ENCODE data around the gene CLASP2. TPM values are rescaled to one million over a fixed set of nuclear protein-coding genes. Genes with fewer than 3 reads are reported as not detected.
"Not testable (repeated sequence)": the region's sequence is repeated elsewhere in the genome, so short reads cannot be mapped to it uniquely, and the experiment has no call there.

CLASP2 gene
- total RNA-seq, 5 donors from 2014 or later (not counting 1 experiment from before 2014, with no cell fraction given), result 54.0 to 80.1 (median 60.5) TPM

GRCh38 chr3:33682770-33683169 is 35.3 kb downstream of the CLASP2 start:
- Mint-ChIP-seq H3K36me3 (peaks cover 51% of the 10 kb centered on the region), H3K4me3 (no peak overlapping the region), H3K4me1 (peaks cover 0 to 6% (median 0%) of the 10 kb centered on the region in 3 donors), H3K27me3 (no peaks in the 10 kb centered on the region), H3K27ac (no peak overlapping the region), H3K9me3 (peaks cover 6 to 17% (median 14%) of the 10 kb centered on the region in 3 donors)
- peaks cover 8% of the 10 kb centered on the region for H3K9me3 ChIP-seq
- no peak for DNase-seq
- H3K4me3 ChIP-seq (ENCODE audit: control insufficient read depth in 1 of 2, extremely low read depth in 1 of 2, low read length in 1 of 2), result no peak overlapping the region
- H3K27me3 ChIP-seq (replicated peaks in 1 of 2; ENCODE audit: control insufficient read depth in 2 of 2, extremely low read depth in 1 of 2, insufficient read depth in 2 of 2, low read length in 1 of 2), result no peaks in the 10 kb centered on the region
- no peak overlapping the region for H3K27ac ChIP-seq (ENCODE audit: low read length)
- H3K4me1 ChIP-seq (ENCODE audit: control insufficient read depth in 1 of 2, extremely low read depth in 1 of 2, insufficient read depth in 2 of 2, low read length in 2 of 2), result no peaks in the 10 kb centered on the region
- POLR2A ChIA-PET, result interaction anchor here in 1 of 2 donors (1.1 kb wide), 1 partner anchor 118 kb away, joined by 4 read pairs; no protein-coding TSS in a partner anchor
- CTCF ChIA-PET, result no interaction called here
- no peak for ATAC-seq (replicated peaks in 1 of 4)
- peaks cover 7 to 20% of the 10 kb centered on the region in 2 donors for H3K36me3 ChIP-seq (ENCODE audit: control insufficient read depth in 2 of 2, extremely low read depth in 1 of 2, insufficient read depth in 1 of 2, low read length in 1 of 2)

DNA sequence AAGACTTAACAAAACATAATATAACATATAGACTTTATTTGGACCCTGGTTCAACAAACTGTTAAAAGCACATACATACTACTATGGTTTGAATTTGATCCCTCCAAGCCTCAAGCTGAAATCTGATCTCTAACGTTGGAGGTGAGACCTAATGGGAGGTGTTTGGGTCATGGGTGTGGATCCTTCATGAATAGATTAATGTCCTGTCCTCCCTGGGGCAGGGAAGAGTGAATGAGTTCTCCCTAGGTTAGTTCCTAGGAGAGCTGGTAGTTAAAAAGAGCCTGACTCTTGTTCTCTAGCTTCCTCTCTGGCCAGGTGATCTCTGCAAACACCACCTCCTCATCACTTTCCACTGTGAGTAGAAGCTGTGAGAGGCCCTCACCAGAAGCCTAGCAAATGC is 36.4 kb downstream of the CLASP2 start:
- no peak overlapping the region for H3K4me3 Mint-ChIP-seq
- H3K27ac Mint-ChIP-seq, result no peak overlapping the region

GRCh38 chr3:33678073-33678472 is 40.0 kb downstream of the CLASP2 start:
- Histone ChIP-seq H3K36me3 (ENCODE audit: control insufficient read depth in 2 of 2, extremely low read depth in 1 of 2, insufficient read depth in 1 of 2, low read length in 1 of 2) (peaks cover 4% of the 10 kb centered on the region in 2 donors), H3K27ac (ENCODE audit: low read length) (no peak overlapping the region), H3K9me3 (peaks cover 9% of the 10 kb centered on the region), H3K27me3 (replicated peaks in 1 of 2; ENCODE audit: control insufficient read depth in 2 of 2, extremely low read depth in 1 of 2, insufficient read depth in 2 of 2, low read length in 1 of 2) (no peaks in the 10 kb centered on the region), H3K4me3 (ENCODE audit: control insufficient read depth in 1 of 2, extremely low read depth in 1 of 2, low read length in 1 of 2) (no peak overlapping the region), H3K4me1 (ENCODE audit: control insufficient read depth in 1 of 2, extremely low read depth in 1 of 2, insufficient read depth in 2 of 2, low read length in 2 of 2) (no peaks in the 10 kb centered on the region)
- Mint-ChIP-seq H3K4me1 (peaks cover 0 to 10% (median 0%) of the 10 kb centered on the region in 3 donors), H3K4me3 (no peak overlapping the region), H3K27me3 (no peaks in the 10 kb centered on the region), H3K27ac (no peak overlapping the region), H3K36me3 (peaks cover 53% of the 10 kb centered on the region), H3K9me3 (peaks cover 12 to 18% (median 15%) of the 10 kb centered on the region in 3 donors)
- ATAC-seq (replicated peaks in 1 of 4) (no peak), DNase-seq (no peak)
- WGBS (ENCODE audit: insufficient coverage), result no CpG with 5 or more reads among the region's 1 CpG
- ChIA-PET POLR2A (interaction anchor here (0.6 to 0.7 kb wide), 3 partner anchors 24 to 237 kb away, joined by 3 to 4 read pairs (median 4); no protein-coding TSS in a partner anchor), CTCF (interaction anchor here (0.6 kb wide), 3 partner anchors 22 to 30 kb away, joined by 3 to 4 read pairs (median 3); no protein-coding TSS in a partner anchor)

More for the DNA sequence above, 36.4 kb downstream of the CLASP2 start:
- H3K36me3 Mint-ChIP-seq, result peaks cover 54% of the 10 kb centered on the region
- no peaks in the 10 kb centered on the region for H3K4me1 ChIP-seq (ENCODE audit: control insufficient read depth in 1 of 2, extremely low read depth in 1 of 2, insufficient read depth in 2 of 2, low read length in 2 of 2)
- ChIA-PET POLR2A (interaction anchor here in 1 of 2 donors (0.6 kb wide), 1 partner anchor 66 kb away, joined by 3 read pairs; no protein-coding TSS in a partner anchor), CTCF (interaction anchor here in 1 of 2 donors (0.6 to 1.3 kb wide), 2 partner anchors 8 to 748 kb away, joined by 3 to 8 read pairs; no protein-coding TSS in a partner anchor)
- peaks cover 7 to 20% of the 10 kb centered on the region in 2 donors for H3K36me3 ChIP-seq (ENCODE audit: control insufficient read depth in 2 of 2, extremely low read depth in 1 of 2, insufficient read depth in 1 of 2, low read length in 1 of 2)
- no peaks in the 10 kb centered on the region for H3K27me3 ChIP-seq (replicated peaks in 1 of 2; ENCODE audit: control insufficient read depth in 2 of 2, extremely low read depth in 1 of 2, insufficient read depth in 2 of 2, low read length in 1 of 2)
- peaks cover 0 to 6% (median 0%) of the 10 kb centered on the region in 3 donors for H3K4me1 Mint-ChIP-seq
- H3K27ac ChIP-seq (ENCODE audit: low read length), result no peak overlapping the region
- H3K4me3 ChIP-seq (ENCODE audit: control insufficient read depth in 1 of 2, extremely low read depth in 1 of 2, low read length in 1 of 2), result no peak overlapping the region
- H3K27me3 Mint-ChIP-seq, result no peaks in the 10 kb centered on the region
- no CpG with 5 or more reads among the region's 1 CpG for WGBS (ENCODE audit: insufficient coverage)
- H3K9me3 ChIP-seq, result peaks cover 9% of the 10 kb centered on the region
- ATAC-seq (replicated peaks in 1 of 4), result no peak
- no peak for DNase-seq
- peaks cover 7 to 18% (median 15%) of the 10 kb centered on the region in 3 donors for H3K9me3 Mint-ChIP-seq

DNA sequence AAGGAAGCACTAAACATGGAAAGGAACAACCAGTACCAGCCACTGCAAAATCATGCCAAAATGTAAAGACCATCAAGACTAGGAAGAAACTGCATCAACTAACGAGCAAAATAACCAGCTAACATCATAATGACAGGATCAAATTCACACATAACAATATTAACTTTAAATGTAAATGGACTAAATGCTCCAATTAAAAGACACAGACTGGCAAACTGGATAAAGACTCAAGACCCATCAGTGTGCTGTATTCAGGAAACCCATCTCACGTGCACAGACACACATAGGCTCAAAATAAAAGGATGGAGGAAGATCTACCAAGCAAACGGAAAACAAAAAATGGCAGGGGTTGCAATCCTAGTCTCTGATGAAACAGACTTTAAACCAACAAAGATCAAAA is 44.6 kb downstream of the CLASP2 start:
- H3K27me3 ChIP-seq (replicated peaks in 1 of 2; ENCODE audit: control insufficient read depth in 2 of 2, extremely low read depth in 1 of 2, insufficient read depth in 2 of 2, low read length in 1 of 2); H3K9me3 ChIP-seq; H3K9me3 Mint-ChIP-seq; H3K36me3 ChIP-seq (ENCODE audit: control insufficient read depth in 2 of 2, extremely low read depth in 1 of 2, insufficient read depth in 1 of 2, low read length in 1 of 2); ATAC-seq (replicated peaks in 1 of 4); H3K4me3 ChIP-seq (ENCODE audit: control insufficient read depth in 1 of 2, extremely low read depth in 1 of 2, low read length in 1 of 2); H3K27me3 Mint-ChIP-seq; POLR2A ChIA-PET; H3K27ac Mint-ChIP-seq; DNase-seq; H3K4me3 Mint-ChIP-seq; H3K4me1 ChIP-seq (ENCODE audit: control insufficient read depth in 1 of 2, extremely low read depth in 1 of 2, insufficient read depth in 2 of 2, low read length in 2 of 2); H3K27ac ChIP-seq (ENCODE audit: low read length); CTCF ChIA-PET: not testable (repeated sequence)
- no CpG with 5 or more reads among the region's 3 CpGs for WGBS (ENCODE audit: insufficient coverage)
- peaks cover 50% of the 10 kb centered on the region for H3K36me3 Mint-ChIP-seq
- peaks cover 0 to 12% (median 2%) of the 10 kb centered on the region in 3 donors for H3K4me1 Mint-ChIP-seq

- Mint-ChIP-seq H3K9me3 (no peaks in the 10 kb centered on the region), H3K36me3 (peaks cover 40% of the 10 kb centered on the region)
- CTCF ChIA-PET, result interaction anchor here in 1 of 2 donors (0.6 kb wide), 1 partner anchor 39 kb away, joined by 3 read pairs; no protein-coding TSS in a partner anchor
Observed at GRCh38 chr3:33668618-33669017, 49.4 kb downstream of the CLASP2 start.

DNA sequence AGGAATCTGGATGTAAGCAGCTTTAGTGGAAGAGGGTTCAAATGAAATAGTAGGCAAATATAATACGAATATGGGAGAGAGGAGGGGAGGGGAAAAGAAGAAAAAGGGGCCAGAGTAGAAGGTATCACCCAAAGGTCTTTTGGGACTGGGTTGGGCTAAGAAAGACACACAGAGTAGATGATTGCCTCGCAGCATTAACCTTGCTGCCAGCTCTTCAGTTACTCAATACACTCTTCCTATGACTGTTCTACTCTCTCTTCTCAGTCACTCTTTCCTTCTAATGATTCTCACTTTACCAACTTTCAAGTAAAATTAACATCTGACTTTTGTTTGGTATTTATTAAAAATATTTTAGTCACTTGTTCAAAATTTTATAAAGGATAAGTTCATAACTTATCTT is 52.8 kb downstream of the CLASP2 start:
- Mint-ChIP-seq H3K9me3 (no peaks in the 10 kb centered on the region), H3K4me3 (no peak overlapping the region), H3K4me1 (peaks cover 9 to 17% (median 9%) of the 10 kb centered on the region in 3 donors), H3K27me3 (no peaks in the 10 kb centered on the region), H3K27ac (no peak overlapping the region), H3K36me3 (peaks cover 46% of the 10 kb centered on the region)
- Histone ChIP-seq H3K4me3 (ENCODE audit: control insufficient read depth in 1 of 2, extremely low read depth in 1 of 2, low read length in 1 of 2) (no peak overlapping the region), H3K27ac (ENCODE audit: low read length) (no peak overlapping the region), H3K4me1 (ENCODE audit: control insufficient read depth in 1 of 2, extremely low read depth in 1 of 2, insufficient read depth in 2 of 2, low read length in 2 of 2) (no peaks in the 10 kb centered on the region), H3K36me3 (ENCODE audit: control insufficient read depth in 2 of 2, extremely low read depth in 1 of 2, insufficient read depth in 1 of 2, low read length in 1 of 2) (no peaks in the 10 kb centered on the region), H3K27me3 (replicated peaks in 1 of 2; ENCODE audit: control insufficient read depth in 2 of 2, extremely low read depth in 1 of 2, insufficient read depth in 2 of 2, low read length in 1 of 2) (no peaks in the 10 kb centered on the region), H3K9me3 (no peaks in the 10 kb centered on the region)
- ATAC-seq (replicated peaks in 1 of 4), result no peak
- DNase-seq, result no peak
- WGBS (ENCODE audit: insufficient coverage), result no CpG with 5 or more reads among the region's 2 CpGs
- POLR2A ChIA-PET, result no interaction called here
- CTCF ChIA-PET, result no interaction called here

More at GRCh38 chr3:33668618-33669017, 49.4 kb downstream of the CLASP2 start:
- H3K27me3 ChIP-seq (replicated peaks in 1 of 2; ENCODE audit: control insufficient read depth in 2 of 2, extremely low read depth in 1 of 2, insufficient read depth in 2 of 2, low read length in 1 of 2), result no peaks in the 10 kb centered on the region
- H3K4me3 ChIP-seq (ENCODE audit: control insufficient read depth in 1 of 2, extremely low read depth in 1 of 2, low read length in 1 of 2), result no peak overlapping the region
- H3K27ac ChIP-seq (ENCODE audit: low read length), result no peak overlapping the region
- H3K36me3 ChIP-seq (ENCODE audit: control insufficient read depth in 2 of 2, extremely low read depth in 1 of 2, insufficient read depth in 1 of 2, low read length in 1 of 2), result peaks cover 0 to 6% of the 10 kb centered on the region in 2 donors
- no peak for ATAC-seq (replicated peaks in 1 of 4)
- POLR2A ChIA-PET, result interaction anchor here in 1 of 2 donors (0.7 kb wide), 1 partner anchor 128 kb away, joined by 3 read pairs; no protein-coding TSS in a partner anchor
- Mint-ChIP-seq H3K4me1 (peaks cover 0 to 15% (median 2%) of the 10 kb centered on the region in 3 donors), H3K27me3 (no peaks in the 10 kb centered on the region), H3K4me3 (no peak overlapping the region), H3K27ac (no peak overlapping the region)
- H3K4me1 ChIP-seq (ENCODE audit: control insufficient read depth in 1 of 2, extremely low read depth in 1 of 2, insufficient read depth in 2 of 2, low read length in 2 of 2), result no peaks in the 10 kb centered on the region
- H3K9me3 ChIP-seq, result no peaks in the 10 kb centered on the region
- no peak for DNase-seq
- 100% methylated on average over 2 of the region's 5 CpGs for WGBS (ENCODE audit: insufficient coverage)
